T-helper 2 cell (primary cell): ENCODE data around the gene PSMB3.
"Not testable (repeated sequence)": the region's sequence is repeated elsewhere in the genome, so short reads cannot be mapped to it uniquely, and the experiment has no call there.

Experiments
- DNase-seq, 5 experiments: peaks; one replicate each; pipeline versions ENCODE4 v3.0.0 to v3.0.0-alpha.2; 2012 to 2022

Gene PSMB3

GRCh38 chr17:38749223-38750043 lies 3.1 kb upstream of the PSMB3 start:
- no peak for DNase-seq

- DNase-seq, result no peak
Measured at GRCh38 chr17:38750044-38750311, 2.6 kb upstream of the PSMB3 start.

- no peak for DNase-seq
Measured at GRCh38 chr17:38750312-38751121, 2.0 kb upstream of the PSMB3 start.

- DNase-seq, result no peak
Measured at GRCh38 chr17:38751144-38751807, 1.3 kb upstream of the PSMB3 start.

- DNase-seq, result peak; percentile 51 to 84 (median 78)
Measured at GRCh38 chr17:38751808-38752307, 683 bp upstream of the PSMB3 start.

GRCh38 chr17:38753071-38753506 lies 548 bp downstream of the PSMB3 start:
- DNase-seq, result no peak

DNA sequence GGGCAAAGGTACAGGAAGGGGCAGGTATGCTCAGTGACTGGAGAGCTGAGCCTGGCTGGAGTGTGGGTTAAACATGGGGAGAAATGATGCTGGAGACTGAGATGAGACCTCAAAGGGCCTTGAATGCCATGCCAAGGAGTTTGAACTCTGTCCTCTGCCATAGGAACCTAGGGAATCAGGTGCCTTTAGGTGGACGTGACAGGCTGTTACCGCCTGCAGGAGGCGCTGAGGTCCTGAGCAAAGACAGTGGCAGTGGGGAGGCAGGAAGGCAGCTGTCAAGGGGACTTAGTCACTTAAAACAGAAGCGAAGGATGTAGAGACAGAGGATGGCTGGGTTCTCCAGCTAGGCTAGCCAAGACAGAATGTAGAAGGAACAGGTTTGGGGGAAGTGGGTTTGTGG lies 9.1 kb downstream of the PSMB3 start:
- peak in 1 of 5 experiments; percentile 57 for DNase-seq

GRCh38 chr17:38762231-38762630 lies 9.7 kb downstream of the PSMB3 start:
- DNase-seq, result no peak

DNA sequence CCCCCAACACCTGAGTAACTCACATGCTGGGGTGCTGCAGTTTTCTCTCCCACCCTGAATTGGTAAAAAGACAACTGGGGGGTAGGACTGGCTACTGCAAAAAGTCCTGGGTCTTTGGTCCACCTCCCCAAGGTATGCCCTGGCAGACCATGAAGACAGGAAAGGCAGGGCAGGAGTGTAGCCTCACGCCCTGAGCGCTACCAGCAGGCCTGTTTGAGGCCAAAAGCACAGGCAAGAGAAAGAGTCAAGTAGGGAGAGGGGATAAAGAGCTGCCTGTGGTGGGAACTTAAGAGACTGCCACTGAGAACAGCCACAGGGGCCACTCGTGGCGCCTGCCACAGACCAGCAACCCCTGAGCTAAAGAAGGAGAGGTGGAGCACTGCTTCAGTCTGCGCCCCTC lies 13.8 kb downstream of the PSMB3 start:
- DNase-seq, result no peak

DNA sequence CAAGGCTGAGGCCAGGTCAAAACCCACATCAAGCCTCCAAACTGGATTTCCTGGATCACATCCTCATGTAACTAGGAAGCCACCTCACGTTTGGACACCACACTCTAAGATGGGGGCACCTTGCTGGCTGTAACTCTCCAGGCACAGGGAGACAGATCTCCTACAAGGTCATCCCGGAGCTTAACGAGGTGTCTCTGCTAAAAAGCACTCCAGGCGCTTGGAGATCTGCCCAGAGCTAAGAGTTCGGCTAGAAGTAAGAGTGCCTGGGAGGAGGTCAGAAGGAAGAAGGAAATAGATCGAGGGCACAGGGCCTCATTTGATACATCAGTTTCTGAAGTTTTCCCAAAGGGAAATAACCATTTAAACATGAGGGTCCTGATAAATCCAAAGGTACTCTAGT lies 15.9 kb downstream of the PSMB3 start:
- DNase-seq, result no peak

DNA sequence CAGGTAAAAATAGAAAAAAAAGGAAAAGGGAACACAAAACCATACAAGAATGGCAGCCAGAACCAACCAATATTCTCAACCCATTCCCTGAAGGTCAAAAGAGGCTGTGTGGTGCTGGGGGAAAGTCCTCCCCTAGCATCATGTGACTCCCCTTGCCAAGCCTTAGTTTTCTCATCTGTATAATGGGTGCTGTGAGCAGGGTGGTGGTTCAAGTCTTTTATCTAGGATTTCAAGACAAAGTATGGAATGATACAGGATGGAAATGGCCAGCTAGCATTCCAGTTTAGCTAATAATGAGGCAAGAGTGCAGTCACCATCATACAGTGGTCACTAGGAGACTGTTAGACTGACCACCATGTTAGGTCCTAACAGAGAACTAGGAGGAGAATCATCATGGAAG lies 20.7 kb downstream of the PSMB3 start:
- DNase-seq, result no peak

DNA sequence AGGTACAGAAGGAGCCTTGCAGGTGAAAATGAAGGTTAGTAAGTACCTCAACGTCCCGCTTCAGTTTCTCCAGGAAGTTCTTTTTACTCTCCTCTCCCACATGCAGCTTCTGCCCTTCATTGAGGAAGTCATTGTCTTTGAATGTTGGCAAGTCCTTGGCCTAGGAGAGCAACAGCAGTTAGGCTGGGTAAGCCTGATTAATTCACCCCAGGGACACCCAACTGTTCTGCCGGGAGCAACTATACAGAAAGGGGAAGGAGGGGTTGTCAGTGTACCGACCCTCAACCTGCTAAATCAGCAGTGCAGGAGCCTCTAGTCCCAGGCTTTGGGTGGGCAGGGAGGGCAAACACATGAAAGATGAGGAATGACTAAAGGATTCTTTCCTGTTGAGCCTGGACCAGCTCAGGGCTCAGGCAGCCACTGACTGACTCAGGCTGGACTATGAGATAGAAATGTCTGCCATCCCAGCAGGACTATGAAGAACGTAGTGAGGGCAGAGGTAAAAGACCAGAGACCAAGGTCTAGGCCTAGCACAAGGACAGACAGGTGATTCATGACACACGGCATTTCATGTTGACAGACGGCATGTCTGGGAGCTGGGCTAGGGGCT lies 25.2 kb downstream of the PSMB3 start:
- no peak for DNase-seq

DNA sequence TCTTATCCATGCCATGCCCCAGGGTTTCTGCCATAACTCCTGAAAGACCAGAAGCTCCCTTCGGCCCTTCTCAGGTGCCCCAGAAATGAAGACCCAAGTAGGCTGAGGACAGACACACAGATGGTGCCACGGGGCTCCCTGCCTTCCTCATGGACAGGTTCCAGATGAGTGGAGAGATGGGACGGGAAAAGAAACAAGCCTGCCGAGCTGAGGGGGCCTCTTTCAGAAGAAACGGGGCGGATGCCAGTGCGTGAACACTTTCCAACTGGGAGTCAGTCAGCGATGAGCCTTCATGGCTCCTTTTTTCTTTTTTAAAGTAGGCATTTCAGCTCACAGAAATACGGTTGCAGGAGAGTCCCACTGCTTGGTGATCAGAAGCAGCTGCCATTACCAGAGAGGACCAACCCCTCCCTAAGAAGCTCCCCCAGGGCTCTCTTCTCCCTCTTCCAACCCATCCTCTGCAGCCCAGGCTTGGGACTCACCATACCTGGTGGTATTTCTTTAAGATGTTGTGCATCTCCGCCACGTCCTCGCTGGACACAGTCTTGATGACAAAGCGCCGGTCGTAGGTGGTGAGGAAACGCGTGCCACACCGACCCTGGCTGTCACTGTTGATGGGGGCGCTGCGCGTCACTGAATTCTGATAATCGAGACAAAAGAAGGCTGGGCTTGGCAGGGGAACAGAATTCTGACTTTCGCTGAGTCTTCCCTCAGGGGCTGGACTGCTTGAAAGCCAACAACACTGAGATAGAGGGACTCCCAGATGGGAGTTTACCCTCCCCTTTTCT lies 27.6 kb downstream of the PSMB3 start:
- DNase-seq, result no peak

GRCh38 chr17:38783227-38783626 lies 30.7 kb downstream of the PSMB3 start:
- no peak for DNase-seq

DNA sequence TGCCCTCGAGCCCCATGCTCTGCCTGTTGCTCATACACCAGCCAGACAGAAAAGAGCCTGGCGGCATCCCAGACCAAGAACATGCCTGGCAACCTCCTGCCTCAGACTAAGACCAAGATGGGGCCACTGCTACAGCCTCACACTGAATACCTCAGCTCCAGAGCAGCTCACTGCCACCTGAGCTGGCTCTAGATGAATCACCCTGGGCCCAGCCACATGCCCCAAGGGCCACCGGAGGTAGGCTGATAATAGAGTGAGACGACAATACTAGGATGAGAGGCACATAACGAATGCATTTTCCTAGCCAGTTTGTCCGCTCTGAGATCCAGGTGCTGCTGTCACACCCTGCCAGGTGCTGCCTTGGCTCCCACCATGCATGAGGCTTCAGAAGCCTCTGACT lies 33.8 kb downstream of the PSMB3 start:
- no peak for DNase-seq

DNA sequence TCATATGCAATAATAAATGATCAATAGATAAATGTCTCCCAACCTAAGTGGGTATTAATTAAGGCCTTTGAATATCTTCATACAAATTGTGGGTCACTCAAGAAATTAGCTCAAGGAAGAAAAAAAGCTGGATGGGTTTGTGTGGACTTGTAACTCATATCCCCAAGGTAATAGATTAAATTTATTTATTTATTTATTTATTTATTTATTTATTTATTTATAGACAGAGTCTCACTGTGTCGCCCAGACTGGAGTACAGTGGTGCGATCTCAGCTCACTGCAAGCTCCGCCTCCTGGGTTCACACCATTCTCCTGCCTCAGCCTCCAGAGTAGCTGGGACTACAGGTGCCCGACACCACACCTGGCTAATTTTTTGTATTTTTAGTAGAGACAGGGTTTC lies 35.5 kb downstream of the PSMB3 start:
- DNase-seq, result not testable (repeated sequence)

DNA sequence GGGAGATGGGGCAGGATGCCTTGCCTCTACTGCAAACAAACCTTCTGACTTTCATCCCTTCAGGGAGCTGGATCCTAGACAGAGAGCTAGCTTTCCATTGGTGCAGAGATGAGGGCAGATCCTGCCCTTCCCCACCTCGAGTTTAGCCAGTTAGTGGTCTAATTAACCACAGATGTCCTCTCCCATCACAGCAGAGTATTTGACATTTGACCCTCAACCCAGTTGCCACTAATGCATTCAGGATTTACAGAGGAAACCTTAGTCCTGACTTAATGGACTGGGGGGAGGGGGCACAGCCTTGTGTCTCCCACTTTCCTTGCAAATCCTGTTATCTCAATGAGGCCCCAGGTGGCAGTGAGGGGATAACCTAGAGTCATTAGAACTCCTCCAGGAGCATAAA lies 36.6 kb downstream of the PSMB3 start:
- DNase-seq, result no peak

DNA sequence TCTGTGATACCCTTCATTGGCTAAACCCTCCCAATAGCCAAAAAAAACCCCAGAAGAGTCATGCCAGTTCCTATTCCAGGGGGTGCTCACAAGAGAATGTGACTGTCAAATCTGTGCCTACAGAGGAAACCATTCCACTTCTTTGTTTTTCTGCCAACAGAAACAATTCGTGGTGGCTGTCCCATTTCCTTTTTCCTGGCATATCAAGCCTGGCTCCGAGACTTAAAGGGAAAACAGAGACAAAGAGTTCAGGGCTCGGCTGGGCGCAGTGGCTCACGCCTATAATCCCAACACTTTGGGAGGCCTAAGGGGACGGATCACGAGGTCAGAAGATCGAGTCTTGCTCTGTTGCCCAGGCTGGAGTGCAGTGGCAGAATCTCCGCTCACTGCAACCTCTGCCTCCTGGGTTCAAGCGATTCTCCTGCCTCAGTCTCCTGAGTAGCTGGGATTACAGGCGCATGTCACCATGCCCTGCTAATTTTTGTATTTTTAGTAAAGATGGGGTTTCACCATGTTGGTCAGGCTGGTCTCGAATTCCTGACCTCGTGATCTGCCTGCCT lies 37.7 kb downstream of the PSMB3 start:
- DNase-seq, result not testable (repeated sequence)

DNA sequence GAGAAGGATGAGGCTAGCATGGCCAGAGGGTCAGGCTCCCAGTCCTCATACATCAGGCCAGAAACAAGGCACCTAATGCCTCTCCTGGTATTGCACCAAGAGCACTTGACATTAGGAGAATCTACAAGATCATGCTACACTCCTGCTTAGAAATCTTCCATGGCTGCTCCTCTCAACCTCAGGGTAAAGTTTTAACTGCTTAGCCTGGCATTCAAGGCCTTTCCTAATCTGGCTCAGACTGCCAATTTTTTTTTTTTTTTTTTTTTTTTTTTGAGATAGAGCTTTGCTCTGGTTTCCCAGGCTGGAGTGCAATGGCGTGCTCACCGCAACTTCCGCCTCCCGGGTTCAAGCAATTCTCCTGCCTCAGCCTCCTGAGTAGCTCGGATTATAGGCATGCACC lies 38.6 kb downstream of the PSMB3 start:
- no peak for DNase-seq

- no peak for DNase-seq
Measured at GRCh38 chr17:38794221-38794620, 41.7 kb downstream of the PSMB3 start.

DNA sequence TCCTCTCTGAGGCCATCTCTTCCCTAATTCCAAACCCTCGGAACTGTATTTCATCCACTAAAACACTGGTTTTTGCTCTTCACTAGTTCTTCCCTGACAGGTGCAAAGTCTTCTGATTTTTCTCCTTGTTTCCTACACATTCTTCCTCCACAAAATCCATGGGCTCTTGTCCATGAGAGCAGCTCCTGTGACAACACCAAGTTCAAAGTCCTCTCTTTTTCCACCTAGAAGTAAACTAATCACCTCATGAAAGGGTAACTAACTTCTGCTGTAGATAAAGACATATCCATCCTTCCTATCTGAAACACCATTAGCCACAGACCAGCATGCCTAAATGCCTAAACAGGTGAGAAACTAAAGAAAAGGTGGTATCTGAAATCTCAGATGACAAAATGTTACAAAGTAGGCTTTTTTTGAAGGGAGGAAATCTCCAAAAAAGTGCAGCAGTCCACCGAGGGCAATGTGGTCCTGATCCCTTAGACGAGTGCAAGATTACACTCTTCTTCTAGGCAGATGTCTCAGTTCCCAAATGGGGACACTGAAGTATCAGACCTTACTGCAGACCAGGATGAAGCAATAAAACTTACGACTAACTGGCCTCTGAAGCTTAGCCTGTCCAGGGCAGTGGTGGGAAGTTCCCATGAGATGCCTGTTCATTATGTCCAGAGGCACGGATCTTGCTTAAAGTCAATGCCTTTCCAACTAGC lies 44.1 kb downstream of the PSMB3 start:
- DNase-seq, result no peak
